Upper lobe of left lung (tissue), 4 donors: ENCODE measurements around the gene ILDR1.

Experiments
- EP300 ChIP-seq, 4 donors: sonication (generic); formaldehyde crosslinking; IDR thresholded peaks; one replicate each; pipeline ENCODE4 v1.5.1; 2017; ENCODE audit warnings: antibody characterized with exemption in 4 of 4, control low read depth in 2 of 4
- TF ChIP-seq, protein P1 (sequence below), 6 experiments: fragments of 450-650 bp in 4 of 6; fragments of 200-600 bp in 2 of 6; sonication (generic) in 2 of 6; IDR thresholded peaks; one replicate each; pipeline ENCODE4 v1.5.1; 2016 to 2019; ENCODE audit warnings: antibody characterized with exemption in 6 of 6

- no peak for TF ChIP-seq EP300 (IDR thresholded peaks at IDR 0.05)
- TF ChIP-seq, protein P1, sequence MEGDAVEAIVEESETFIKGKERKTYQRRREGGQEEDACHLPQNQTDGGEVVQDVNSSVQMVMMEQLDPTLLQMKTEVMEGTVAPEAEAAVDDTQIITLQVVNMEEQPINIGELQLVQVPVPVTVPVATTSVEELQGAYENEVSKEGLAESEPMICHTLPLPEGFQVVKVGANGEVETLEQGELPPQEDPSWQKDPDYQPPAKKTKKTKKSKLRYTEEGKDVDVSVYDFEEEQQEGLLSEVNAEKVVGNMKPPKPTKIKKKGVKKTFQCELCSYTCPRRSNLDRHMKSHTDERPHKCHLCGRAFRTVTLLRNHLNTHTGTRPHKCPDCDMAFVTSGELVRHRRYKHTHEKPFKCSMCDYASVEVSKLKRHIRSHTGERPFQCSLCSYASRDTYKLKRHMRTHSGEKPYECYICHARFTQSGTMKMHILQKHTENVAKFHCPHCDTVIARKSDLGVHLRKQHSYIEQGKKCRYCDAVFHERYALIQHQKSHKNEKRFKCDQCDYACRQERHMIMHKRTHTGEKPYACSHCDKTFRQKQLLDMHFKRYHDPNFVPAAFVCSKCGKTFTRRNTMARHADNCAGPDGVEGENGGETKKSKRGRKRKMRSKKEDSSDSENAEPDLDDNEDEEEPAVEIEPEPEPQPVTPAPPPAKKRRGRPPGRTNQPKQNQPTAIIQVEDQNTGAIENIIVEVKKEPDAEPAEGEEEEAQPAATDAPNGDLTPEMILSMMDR (IDR thresholded peaks at IDR 0.05): no peak
Measured at GRCh38 chr3:121979246-121979645, 42.8 kb downstream of the ILDR1 start.
